ENCODE results near the gene SEPSECS. TPM values are rescaled to one million over a fixed set of nuclear protein-coding genes. Genes with fewer than 3 reads are reported as not detected.

Gene SEPSECS
- total RNA-seq, 4 donors from 2014 or later, result 3.0 to 7.2 (median 4.4) TPM

DNA sequence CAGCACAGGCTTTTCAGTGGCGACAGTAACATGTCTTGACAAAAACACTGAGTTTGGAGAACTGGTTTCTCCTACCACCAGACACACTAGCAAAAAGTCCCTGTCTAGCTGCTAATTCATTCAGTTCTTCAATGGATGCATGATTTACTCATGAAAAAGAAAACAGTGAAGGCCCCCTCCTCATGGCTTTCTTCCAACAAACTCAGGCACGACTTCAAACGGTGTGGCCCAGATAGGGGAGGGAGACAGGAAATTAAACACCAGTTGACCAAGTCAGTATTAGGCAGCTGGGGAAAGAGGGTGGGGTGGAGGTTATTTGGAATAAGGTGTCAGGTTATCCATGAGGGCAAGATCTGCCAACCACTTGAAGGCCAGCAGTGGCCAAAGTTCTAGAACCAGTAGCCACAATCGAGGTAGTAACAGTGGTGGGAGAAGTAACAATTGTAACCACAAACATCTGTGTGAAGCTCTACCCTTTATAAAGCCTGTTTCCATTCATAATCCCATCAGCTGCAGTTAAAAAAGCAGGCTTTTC is 60.2 kb downstream of the SEPSECS start:
- H3K27me3 ChIP-seq, result peaks cover 0 to 4% (median 0%) of the 10 kb centered on the region in 4 donors
- no peaks in the 10 kb centered on the region for H3K36me3 ChIP-seq
- no peak for TF ChIP-seq POLR2A (IDR thresholded peaks at IDR 0.05)
- TF ChIP-seq, protein P1, sequence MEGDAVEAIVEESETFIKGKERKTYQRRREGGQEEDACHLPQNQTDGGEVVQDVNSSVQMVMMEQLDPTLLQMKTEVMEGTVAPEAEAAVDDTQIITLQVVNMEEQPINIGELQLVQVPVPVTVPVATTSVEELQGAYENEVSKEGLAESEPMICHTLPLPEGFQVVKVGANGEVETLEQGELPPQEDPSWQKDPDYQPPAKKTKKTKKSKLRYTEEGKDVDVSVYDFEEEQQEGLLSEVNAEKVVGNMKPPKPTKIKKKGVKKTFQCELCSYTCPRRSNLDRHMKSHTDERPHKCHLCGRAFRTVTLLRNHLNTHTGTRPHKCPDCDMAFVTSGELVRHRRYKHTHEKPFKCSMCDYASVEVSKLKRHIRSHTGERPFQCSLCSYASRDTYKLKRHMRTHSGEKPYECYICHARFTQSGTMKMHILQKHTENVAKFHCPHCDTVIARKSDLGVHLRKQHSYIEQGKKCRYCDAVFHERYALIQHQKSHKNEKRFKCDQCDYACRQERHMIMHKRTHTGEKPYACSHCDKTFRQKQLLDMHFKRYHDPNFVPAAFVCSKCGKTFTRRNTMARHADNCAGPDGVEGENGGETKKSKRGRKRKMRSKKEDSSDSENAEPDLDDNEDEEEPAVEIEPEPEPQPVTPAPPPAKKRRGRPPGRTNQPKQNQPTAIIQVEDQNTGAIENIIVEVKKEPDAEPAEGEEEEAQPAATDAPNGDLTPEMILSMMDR (IDR thresholded peaks at IDR 0.05), result no peak
- intact Hi-C loops (cut with DNase I), result no loop called here
- DNase-seq, result no peak
- WGBS, 2 donors, result 36 to 42% methylated on average over 3 to 4 of the region's 4 CpGs
- H3K9me3 ChIP-seq, result no peaks in the 10 kb centered on the region
- no peak overlapping the region for H3K27ac ChIP-seq
- H3K4me3 ChIP-seq, result no peak overlapping the region
- peaks cover 0 to 16% (median 9%) of the 10 kb centered on the region in 3 donors for H3K4me1 ChIP-seq

DNA sequence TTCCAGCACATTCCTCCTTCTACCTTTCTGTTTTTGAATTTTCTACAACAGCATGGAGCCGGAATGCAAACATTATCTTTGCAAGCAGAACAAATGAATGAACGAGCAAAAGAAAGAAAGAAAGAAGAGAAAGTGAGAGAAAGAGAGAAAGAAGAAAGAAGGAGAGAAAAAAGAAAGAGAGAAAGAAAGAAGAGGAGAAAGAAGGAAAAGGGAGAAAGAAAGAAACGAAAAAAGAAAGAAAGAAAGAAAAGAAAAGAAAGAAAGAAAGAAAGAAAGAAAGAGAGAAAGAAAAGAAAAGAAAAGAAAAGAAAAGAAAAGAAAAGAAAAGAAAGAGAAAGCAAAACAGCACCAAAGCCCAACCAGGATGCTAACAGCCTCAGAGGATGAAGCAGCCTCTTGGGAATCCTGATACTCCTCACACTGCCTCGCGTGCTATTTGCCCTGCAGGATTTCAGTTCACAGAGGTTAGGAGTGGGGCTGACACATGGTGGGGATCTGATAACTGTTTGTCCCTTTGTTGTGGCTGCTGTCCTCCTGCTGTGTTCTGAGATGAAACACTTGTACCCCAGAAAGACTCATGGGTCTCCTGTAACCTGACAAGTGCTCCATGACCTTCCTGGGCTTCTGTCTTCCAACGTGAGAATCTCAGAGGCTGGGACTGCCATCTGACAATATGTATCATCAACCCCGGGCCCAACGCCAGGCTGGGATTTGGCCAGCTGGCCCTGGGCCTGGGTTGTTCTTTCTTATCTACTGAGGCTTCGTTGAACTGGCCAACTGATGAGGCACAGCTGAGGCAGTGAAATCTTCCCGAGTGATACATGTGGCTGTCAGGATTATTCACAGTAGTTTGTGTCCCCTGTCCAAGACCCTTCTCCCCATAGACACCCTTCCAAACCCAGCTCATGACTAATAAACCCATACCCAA is 61.0 kb downstream of the SEPSECS start:
- Histone ChIP-seq H3K4me1 (peaks cover 0 to 16% (median 9%) of the 10 kb centered on the region in 3 donors), H3K27me3 (peaks cover 0 to 4% (median 0%) of the 10 kb centered on the region in 4 donors), H3K27ac (no peak overlapping the region), H3K4me3 (no peak overlapping the region), H3K9me3 (no peaks in the 10 kb centered on the region), H3K36me3 (no peaks in the 10 kb centered on the region)
- WGBS, 2 donors, result 26 to 49% methylated on average over 5 to 6 of the region's 10 CpGs
- intact Hi-C loops (cut with DNase I), result no loop called here
- DNase-seq, result no peak
- TF ChIP-seq, protein P1 (IDR thresholded peaks at IDR 0.05), result no peak
- no peak for TF ChIP-seq POLR2A (IDR thresholded peaks at IDR 0.05)

DNA sequence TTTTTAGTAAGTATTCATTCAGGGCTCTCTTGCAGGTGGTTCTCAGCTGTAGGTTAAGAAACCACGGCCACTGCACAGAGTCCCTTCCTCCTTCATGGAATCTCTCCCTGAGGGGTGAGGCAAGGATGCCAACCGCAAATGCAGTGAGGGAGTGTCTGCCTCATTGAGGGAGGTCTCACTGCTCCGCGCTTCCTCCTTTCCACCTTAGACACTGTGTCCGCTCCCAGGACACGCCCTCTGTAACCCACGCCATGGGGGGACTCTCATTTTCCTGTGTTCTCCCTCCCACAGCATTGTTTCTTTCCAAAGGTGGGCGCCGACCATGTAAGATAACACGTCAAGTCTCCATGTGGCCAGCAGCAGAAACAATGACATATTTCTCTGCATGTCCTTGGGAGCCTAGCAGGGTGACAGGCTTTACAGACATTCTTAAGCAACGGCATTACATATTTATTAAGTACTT is 63.2 kb downstream of the SEPSECS start:
- DNase-seq, result no peak
- no peaks in the 10 kb centered on the region for H3K36me3 ChIP-seq
- H3K4me1 ChIP-seq, result peaks cover 0 to 16% (median 9%) of the 10 kb centered on the region in 3 donors
- no peak overlapping the region for H3K4me3 ChIP-seq
- H3K27me3 ChIP-seq, result no peaks in the 10 kb centered on the region
- WGBS, 2 donors, result 73 to 84% methylated on average over 10 to 11 of the region's 11 CpGs
- intact Hi-C loops (cut with DNase I), result no loop called here
- no peak overlapping the region for H3K27ac ChIP-seq
- peaks cover 0 to 7% (median 5%) of the 10 kb centered on the region in 3 donors for H3K9me3 ChIP-seq
- TF ChIP-seq, protein P1 (IDR thresholded peaks at IDR 0.05), result no peak
- no peak for TF ChIP-seq POLR2A (IDR thresholded peaks at IDR 0.05)

DNA sequence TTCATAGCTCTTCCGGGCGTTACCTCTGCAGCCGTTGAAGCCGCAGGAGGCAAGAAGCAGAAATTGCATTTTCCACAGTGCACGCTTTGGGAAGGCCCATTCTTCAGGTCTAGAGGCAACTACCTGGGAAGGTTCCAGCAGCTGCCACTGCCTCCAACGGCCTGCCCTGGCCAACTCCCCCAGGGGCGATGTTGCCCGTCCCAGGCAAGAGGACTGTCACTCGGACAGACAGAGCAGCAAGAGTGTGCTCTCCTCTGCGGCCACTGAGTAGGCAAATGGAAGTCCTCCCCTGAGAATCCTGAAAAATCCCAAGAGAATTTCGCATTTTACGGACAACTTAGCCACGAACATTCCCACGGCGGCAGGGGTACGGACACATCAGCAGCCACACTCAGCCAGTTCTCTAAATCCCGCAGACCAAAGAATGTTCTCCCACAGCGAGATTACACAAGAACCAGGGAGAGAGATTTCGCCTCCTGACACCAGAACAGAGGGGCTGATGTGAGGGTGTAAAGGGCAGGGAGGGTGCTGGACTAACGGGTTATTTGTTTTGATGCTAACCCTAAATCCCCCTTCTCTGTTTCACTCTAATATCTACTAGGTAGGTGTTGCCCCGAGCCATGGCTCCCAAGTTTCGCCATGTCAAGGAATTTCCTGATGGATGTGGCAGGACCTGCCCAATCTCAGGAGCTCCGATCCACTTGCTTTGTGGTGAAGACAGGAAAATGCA is 63.8 kb downstream of the SEPSECS start:
- intact Hi-C loops (cut with DNase I), result no loop called here
- TF ChIP-seq, protein P1 (IDR thresholded peaks at IDR 0.05), result no peak
- TF ChIP-seq POLR2A (IDR thresholded peaks at IDR 0.05), result no peak
- Histone ChIP-seq H3K27ac (no peak overlapping the region), H3K27me3 (no peaks in the 10 kb centered on the region), H3K36me3 (no peaks in the 10 kb centered on the region), H3K4me3 (no peak overlapping the region), H3K9me3 (peaks cover 0 to 7% (median 5%) of the 10 kb centered on the region in 3 donors), H3K4me1 (peaks cover 0 to 16% (median 9%) of the 10 kb centered on the region in 3 donors)
- 86 to 94% methylated on average over 12 to 16 of the region's 23 CpGs for WGBS, 2 donors
- DNase-seq, result no peak
